NCI-H2029 treated with DMSO at 0.1 percent for 48 hours (cell line): ENCODE measurements around the gene NOTUM.
"Not testable (repeated sequence)": the region's sequence is repeated elsewhere in the genome, so short reads cannot be mapped to it uniquely, and the experiment has no call there.

Experiments
- DNase-seq: peaks from one replicate; lab custom pipeline; 2025; lab: John Stamatoyannopoulos, UW

NOTUM gene

DNA sequence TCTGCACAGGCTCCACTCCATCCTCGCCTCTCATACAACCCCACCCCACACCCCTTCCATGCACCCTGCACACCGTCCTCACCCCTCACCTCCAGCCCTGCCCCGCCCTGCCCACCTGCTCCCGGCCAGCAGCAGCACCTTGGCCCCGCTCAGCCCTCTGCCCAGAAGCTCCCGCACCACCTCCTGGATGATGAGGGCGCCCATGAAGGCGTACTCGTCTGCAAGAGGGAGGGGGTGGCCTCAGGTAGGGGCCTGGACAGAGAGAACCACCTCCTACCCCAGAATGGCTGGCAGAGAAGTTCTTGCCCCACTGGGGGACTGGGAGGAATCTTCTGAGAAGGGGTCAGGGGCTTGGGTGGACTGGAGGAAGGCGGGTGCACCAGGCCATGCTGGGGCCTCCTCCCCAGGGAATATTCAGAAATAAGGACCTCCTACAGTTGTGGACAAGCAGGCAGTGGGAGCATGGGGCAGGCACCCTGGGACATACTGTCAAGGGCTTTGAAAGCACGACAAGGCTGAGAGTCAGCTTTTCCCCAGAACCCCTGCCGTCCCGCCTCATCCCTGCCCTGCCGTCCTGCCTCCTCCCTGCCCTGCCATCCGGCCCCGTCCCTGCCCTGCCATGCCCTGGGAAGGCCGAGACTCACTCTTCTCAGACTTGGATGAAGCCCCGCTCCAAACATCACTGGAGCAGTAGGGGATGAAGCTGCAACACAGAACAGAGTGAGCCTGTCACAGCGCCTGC, 3.1 kb downstream of the NOTUM start:
- no peak for DNase-seq

DNA sequence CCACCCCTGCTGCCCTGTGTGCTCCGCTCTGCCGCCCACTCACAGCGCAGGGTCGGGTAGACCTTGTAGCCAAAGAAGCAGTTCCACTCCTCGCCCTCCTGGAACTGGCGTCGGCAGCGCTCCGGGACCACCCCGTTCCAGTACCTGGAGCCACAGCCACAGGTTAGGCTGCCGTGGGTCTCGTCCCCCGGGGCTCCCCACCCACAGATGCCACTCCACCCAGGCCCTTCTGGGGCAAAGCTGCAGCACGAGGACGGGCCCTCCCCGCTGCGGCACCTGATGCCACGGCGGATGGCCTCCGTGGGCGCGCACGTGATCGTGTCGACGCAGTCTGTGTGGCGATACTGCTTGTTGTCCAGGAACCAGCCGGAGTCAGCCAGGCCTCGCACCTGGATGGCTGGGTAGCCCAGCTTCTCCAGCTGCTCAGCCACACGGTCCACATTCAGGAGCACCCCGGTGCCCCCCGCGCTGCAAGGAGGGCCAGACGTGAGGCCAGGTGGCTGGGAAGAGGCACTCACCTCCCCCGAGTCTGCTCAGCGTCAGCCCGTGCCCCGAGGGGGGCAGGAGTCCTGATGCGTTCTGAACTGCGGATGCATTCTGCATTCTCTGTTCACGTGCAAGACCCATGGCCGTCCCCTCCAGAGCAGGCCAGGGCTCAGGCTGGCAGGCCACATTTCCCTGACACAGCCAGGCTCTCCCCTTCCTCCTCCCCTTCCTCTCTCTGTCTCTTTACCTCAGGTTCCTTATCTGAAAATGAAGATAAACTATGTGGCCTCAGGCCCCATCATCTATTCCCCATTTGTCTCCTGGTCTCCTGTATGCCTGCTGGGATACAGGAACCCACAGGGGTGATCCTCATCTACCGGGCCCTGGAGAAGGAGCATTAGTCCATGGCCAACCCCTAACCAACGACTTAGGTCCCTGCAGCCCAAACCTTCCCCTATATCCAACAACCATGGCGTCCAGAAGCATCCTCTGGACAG, 4.1 kb downstream of the NOTUM start:
- DNase-seq = no peak

DNA sequence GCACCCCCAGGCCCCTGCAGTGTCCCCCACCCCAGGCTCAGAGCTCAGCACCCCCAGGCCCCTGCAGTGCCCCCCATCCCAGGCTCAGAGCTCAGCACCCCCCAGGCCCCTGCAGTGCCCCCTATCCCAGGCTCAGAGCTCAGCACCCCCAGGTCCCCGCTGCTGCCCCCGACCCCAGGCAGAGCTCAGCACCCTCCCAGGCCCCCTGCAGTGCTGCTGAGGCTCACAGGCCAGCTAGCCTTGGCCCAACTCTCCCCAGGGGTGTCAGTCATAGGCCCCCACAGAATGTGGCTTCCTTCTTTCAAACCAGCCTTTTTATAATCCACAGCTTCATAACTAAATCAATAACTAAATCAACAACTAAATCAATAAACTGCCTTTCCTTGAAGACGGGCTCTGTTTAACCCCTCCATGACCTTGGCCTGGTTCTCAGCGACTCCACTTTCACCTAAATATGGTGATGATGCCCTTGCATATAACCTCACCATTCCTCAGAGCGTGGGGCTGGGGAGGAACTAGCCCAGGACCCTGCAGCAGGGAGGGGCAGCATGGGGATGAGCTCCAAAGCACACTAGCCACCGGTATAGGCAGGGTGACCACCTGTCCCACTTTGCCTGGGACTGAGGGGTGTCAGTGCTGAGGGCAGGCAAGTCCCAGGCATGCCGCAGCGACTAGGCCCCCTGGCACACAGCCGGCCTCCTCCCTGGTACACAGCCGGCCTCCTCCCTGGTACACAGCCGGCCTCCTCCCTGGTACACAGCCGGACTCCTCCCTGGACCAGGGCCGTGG, 5.0 kb downstream of the NOTUM start:
- DNase-seq = no peak

DNA sequence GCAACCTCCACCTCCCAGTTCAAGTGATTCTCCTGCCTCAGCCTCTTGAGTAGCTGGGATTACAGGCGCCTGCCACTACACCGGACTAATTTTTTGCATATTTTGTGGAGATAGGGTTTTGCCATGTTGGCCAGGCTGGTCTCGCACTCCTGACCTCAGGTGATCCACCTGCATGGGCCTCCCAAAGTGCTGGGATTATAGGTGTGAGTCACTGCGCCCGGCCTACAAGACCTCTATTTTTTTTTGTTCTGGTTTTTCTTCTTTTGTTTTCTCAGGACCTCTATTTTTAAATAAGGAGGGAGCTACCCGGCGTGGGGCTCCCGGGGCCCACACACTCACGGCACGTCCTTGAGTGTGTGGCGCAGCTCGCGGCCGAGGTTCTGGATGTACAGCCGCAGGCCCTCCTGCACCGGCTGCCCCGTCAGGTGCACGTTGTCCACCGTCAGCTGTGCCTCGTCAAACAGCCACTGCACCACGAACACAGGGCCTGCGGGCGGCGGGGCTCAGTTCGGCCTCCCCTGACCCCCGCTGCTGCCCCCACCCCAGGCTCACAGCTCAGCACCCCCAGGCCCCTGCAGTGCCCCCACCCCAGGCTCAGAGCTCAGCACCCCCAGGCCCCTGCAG, 5.8 kb downstream of the NOTUM start:
- DNase-seq = no peak

DNA sequence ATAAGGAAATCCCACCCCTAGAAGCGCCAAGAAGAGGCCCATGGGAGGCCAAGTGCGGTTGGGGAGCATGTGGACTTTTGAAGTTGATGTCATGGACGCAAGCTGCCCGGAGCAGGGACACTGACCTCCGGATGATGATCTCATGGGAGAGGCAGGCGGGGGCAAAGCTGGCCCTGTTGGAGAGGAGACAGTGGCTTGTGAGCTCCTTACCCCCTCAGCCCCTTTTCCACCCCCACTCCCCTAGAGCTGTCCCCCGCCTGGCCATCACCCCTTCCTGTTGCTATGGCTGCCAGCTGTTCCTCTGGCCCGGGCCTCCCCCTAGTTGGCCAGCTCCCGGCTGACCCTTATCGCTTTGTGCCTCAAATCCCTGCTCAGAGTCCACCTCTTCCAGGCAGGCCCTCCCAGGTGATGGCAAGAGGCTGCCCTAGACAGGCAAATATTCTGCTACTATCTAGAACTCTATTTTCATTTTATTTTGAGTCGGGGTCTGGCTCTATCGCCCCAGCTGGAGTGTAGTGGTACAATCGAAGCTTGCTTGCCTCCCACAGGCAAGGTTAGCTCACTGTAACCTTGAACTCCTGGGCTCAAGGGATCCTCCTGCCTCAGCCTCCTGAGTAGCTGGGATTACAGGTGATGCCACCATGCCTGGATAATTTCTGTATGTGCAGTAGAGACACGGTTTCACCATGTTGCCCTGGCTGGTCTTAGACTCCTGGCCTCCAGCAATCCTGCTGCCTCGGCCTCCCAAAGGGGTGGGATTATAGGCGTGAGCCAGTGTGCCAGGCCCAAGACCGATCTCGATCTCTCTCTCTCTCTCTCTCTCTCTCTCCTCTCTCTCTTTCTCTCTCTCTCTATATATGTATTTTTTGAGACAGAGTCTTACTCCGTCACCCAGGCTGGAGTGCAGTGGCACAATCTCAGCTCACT, 6.6 kb downstream of the NOTUM start:
- no peak for DNase-seq

- not testable (repeated sequence) for DNase-seq
Measured at GRCh38 chr17:81953443-81953842, 7.5 kb downstream of the NOTUM start.

GRCh38 chr17:81952792-81953228, 8.2 kb downstream of the NOTUM start:
- no peak for DNase-seq

DNA sequence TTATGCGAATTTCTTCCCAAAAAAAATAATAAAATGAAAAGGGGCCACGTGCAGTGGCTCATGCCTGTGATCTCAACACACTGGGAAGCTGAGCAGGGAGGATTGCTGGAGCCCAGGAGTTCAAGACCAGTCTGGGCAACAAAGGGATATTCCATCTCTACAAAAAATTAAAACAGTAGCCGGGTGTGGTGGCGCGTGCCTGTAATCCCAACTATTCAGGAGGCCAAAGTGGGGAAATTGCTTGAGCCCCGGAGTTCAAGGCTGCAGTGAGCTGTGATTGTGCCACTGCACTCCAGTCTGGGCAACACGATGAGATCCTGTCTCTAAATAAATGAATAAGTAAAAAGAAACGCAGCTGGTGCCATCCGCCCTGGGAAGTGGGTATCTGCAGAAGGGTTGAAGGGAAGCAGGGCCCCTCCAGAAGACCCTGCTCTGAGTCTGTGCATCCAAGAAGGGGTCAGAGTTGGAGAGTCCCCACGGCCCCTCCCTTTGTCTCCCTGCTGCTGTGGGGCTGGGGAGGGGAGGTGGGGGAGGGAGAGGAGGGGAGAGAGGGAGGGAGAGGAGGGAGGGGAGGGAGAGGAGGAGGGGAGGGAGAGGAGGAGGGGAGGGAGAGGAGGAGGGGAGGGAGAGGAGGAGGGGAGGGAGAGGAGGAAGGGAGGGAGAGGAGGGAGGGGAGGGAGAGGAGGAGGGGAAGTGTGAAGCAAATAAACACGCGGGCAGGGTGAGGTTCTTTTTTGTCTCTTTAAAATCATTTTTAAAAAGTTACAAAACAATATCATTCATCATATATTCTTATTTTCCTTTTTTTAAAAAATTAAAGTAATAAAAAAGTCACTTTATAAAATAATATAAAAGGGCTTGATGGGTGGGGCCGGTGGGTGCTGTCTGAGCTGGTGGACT, 9.0 kb downstream of the NOTUM start:
- DNase-seq = no peak

DNA sequence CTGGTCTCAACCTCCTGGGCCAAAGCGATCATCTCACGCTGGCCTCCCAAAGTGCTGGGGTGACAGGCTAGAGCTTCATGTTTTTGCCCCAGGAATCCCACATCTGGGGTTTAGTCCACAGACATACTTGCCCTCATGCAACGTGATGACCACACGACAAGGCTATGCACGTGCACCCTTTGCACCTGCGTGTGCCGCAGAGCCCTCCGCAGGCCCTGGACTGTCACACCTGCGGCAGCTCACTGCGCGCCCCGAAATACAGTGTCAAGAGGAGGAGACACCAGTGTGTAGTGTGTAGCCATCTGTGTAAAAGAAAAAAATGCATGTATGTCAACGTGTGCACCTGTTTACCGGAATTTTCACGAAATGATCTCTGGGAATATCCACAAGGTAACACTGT, 10.5 kb downstream of the NOTUM start:
- no peak for DNase-seq

GRCh38 chr17:81948635-81949378, 12.2 kb downstream of the NOTUM start:
- DNase-seq = no peak

DNA sequence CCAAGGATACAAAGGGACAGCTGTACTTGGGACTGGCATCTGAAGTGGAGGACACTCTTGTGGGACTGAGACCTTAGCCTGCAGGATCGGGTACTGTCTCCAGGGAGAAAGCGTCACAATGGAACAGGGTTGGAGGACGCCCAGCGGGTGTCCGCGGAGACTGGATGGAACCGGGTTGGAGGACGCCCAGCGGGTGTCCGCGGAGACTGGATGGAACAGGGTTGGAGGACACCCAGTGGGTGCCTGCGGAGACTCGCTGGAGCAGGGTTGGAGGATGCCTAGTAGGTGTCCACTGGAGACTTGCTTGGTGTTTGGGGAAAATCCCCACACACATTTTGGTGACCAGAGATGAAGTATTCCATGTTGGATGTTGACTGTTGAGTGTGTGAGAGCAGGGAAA, 13.8 kb downstream of the NOTUM start, which contains the start of gene MYADML2:
MYADML2 (minus strand) TSS at position 45 of the 400 bp plus-strand sequence. CDS start 5,492 bp downstream, outside the sequence.
- DNase-seq = no peak

DNA sequence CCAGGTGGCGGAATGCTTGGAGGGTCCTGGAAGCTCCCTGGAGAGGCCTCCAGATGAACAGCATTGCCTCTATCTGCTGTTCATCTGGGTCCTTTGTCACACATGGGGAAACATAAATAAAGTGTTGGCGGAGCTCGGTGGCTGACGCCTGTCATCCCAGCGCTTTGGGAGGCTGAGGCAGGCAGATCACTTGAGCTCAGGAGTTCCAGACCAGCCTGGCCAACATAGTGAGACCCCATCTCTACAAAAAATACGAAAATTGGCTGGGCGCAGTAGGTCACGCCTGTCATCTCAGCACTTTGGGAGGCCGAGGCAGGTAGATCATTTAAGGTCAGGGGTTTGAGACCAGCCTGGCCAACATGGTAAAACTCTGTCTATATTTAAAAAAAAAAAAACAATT, 16.1 kb downstream of the NOTUM start:
- no peak for DNase-seq

- DNase-seq = no peak
Measured at GRCh38 chr17:81942167-81942553, 18.8 kb downstream of the NOTUM start.

GRCh38 chr17:81941484-81942166, 19.4 kb downstream of the NOTUM start:
- no peak for DNase-seq

DNA sequence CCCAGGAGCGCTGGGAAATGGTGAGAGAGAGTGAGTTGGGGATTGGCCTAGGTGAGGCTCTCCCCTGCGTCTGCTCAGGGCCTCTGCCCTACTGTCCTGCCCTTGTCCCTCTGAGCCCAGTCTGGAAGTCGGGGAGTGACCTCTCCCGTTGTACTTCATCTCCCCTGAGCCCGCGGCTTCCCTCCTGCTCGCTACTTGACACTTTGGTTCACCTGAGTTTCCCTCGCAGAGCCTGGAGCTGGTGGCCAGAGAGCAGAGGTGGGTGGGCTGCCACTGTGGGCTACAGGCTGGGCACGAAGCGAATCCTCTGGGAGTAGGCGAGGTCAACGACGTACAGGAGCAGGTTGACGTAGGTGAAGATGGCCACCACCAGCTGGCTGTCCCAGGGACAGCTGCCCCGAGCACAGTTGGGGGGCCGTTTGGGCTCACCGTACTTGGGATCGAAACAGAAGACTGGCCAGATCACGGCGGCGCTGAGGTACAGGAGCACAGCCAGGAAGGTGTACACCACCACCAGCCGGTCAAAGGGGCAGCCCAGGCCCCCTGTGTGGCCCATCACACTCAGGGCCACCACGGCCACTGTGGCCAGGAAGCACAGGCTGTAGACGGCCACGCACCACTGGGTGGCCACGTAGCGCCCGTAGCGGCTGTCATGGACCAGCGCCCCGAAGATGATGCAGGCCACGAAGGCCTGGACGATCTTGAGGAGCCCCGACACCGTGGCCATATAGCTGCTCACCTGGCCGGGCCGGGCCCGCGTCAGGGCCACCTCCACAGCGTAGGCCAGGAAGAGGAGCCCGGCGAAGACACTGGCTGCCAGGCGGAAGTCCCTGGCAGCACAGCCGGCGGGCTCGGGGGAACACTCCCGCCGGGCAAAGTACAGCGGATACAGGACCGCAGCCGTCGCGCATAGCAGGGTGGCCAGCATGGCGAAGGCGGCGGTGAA, 20.2 kb downstream of the NOTUM start:
- DNase-seq = no peak

GRCh38 chr17:81939881-81940385, 21.1 kb downstream of the NOTUM start:
- no peak for DNase-seq

- no peak for DNase-seq
Measured at GRCh38 chr17:81939218-81939617, 21.8 kb downstream of the NOTUM start.
